Stimulated activated naive B cell treated with anti-CD40 and anti-IgM and Interleukin-4, amounts not matched to agents 10 μg/mL and 1 μg/mL and 100 μg/mL, for 72 hours (primary cell): Measurements from ENCODE around the gene MAJIN.

ENCODE experiments used
- ATAC-seq, 2 donors: fragments of 150-1000 bp; cut with Tn5 transposase; replicated peaks; 2 replicates each; pipeline ENCODE4 v1.10.0; 2021; ENCODE audit warnings: moderate library complexity in 1 of 2
- DNase-seq: peaks from one replicate; pipeline ENCODE4 v3.0.0; 2021
- H3K27ac Mint-ChIP-seq: one replicate; pipeline ENCODE4 v1.8.0; 2022; ENCODE audit warnings: mild to moderate bottlenecking, mixed read lengths
- H3K27me3 Mint-ChIP-seq, 2 donors: one replicate each; pipeline ENCODE4 v1.8.0; 2022; ENCODE audit warnings: mixed read lengths in 2 of 2
- H3K36me3 Mint-ChIP-seq, 2 donors: one replicate each; pipeline ENCODE4 v1.8.0; 2022; ENCODE audit warnings: mixed read lengths in 2 of 2, mild to moderate bottlenecking in 1 of 2
- H3K4me1 Mint-ChIP-seq, 2 donors: one replicate each; pipeline ENCODE4 v1.8.0; 2022; ENCODE audit warnings: mixed read lengths in 2 of 2, mild to moderate bottlenecking in 1 of 2
- H3K4me3 Mint-ChIP-seq, 2 donors: one replicate each; pipeline ENCODE4 v1.8.0; 2022; ENCODE audit warnings: mild to moderate bottlenecking in 2 of 2, mixed read lengths in 2 of 2, moderate library complexity in 1 of 2
- H3K9me3 Mint-ChIP-seq, 2 donors: one replicate each; pipeline ENCODE4 v1.8.0; 2022; ENCODE audit warnings: mixed read lengths in 2 of 2, mild to moderate bottlenecking in 1 of 2

MAJIN gene

GRCh38 chr11:64969209-64969608 is 2.7 kb downstream of the MAJIN start:
- no peak overlapping the region for H3K27ac Mint-ChIP-seq
- DNase-seq (no peak), ATAC-seq (no peak)
- H3K36me3 Mint-ChIP-seq: no peaks in the 10 kb centered on the region
- H3K4me3 Mint-ChIP-seq: no peak overlapping the region
- no peaks in the 10 kb centered on the region for H3K27me3 Mint-ChIP-seq
- H3K9me3 Mint-ChIP-seq: no peaks in the 10 kb centered on the region
- H3K4me1 Mint-ChIP-seq: peaks cover 11 to 16% of the 10 kb centered on the region in 2 donors

GRCh38 chr11:64967375-64967774 is 4.5 kb downstream of the MAJIN start:
- Mint-ChIP-seq H3K9me3 (no peaks in the 10 kb centered on the region), H3K4me1 (peaks cover 8 to 10% of the 10 kb centered on the region in 2 donors), H3K4me3 (no peak overlapping the region), H3K36me3 (no peaks in the 10 kb centered on the region), H3K27me3 (no peaks in the 10 kb centered on the region), H3K27ac (no peak overlapping the region)
- DNase-seq (no peak), ATAC-seq (no peak)

- no peak for DNase-seq
- no peak overlapping the region for H3K27ac Mint-ChIP-seq
- H3K27me3 Mint-ChIP-seq: no peaks in the 10 kb centered on the region
- no peak overlapping the region for H3K4me3 Mint-ChIP-seq
- no peaks in the 10 kb centered on the region for H3K36me3 Mint-ChIP-seq
- no peak for ATAC-seq
- peaks cover 0 to 2% of the 10 kb centered on the region in 2 donors for H3K4me1 Mint-ChIP-seq
- H3K9me3 Mint-ChIP-seq: no peaks in the 10 kb centered on the region
Measured at GRCh38 chr11:64963072-64963631, 8.8 kb downstream of the MAJIN start.

GRCh38 chr11:64960719-64961118 is 11.2 kb downstream of the MAJIN start:
- ATAC-seq (no peak), DNase-seq (no peak)
- Mint-ChIP-seq H3K27ac (no peak overlapping the region), H3K27me3 (no peaks in the 10 kb centered on the region), H3K9me3 (no peaks in the 10 kb centered on the region), H3K4me1 (peaks cover 0 to 2% of the 10 kb centered on the region in 2 donors), H3K36me3 (no peaks in the 10 kb centered on the region), H3K4me3 (no peak overlapping the region)

GRCh38 chr11:64959498-64959897 is 12.4 kb downstream of the MAJIN start:
- Mint-ChIP-seq H3K4me3 (no peak overlapping the region), H3K27ac (no peak overlapping the region), H3K9me3 (no peaks in the 10 kb centered on the region), H3K27me3 (no peaks in the 10 kb centered on the region), H3K36me3 (no peaks in the 10 kb centered on the region), H3K4me1 (no peaks in the 10 kb centered on the region)
- ATAC-seq (no peak), DNase-seq (no peak)

GRCh38 chr11:64954201-64954600 is 17.7 kb downstream of the MAJIN start:
- ATAC-seq: no peak
- Mint-ChIP-seq H3K27me3 (peaks cover 3 to 11% of the 10 kb centered on the region in 2 donors), H3K27ac (no peak overlapping the region), H3K4me1 (no peaks in the 10 kb centered on the region), H3K4me3 (no peak overlapping the region), H3K36me3 (no peaks in the 10 kb centered on the region), H3K9me3 (no peaks in the 10 kb centered on the region)
- DNase-seq: no peak

- Mint-ChIP-seq H3K36me3 (no peaks in the 10 kb centered on the region), H3K27ac (no peak overlapping the region), H3K4me3 (no peak overlapping the region), H3K27me3 (peaks cover 3 to 11% of the 10 kb centered on the region in 2 donors), H3K9me3 (no peaks in the 10 kb centered on the region), H3K4me1 (no peaks in the 10 kb centered on the region)
- no peak for ATAC-seq
- no peak for DNase-seq
Measured at GRCh38 chr11:64951529-64951928, 20.4 kb downstream of the MAJIN start.

- no peaks in the 10 kb centered on the region for H3K4me1 Mint-ChIP-seq
- H3K36me3 Mint-ChIP-seq: no peaks in the 10 kb centered on the region
- no peaks in the 10 kb centered on the region for H3K9me3 Mint-ChIP-seq
- no peak for DNase-seq
- no peak overlapping the region for H3K27ac Mint-ChIP-seq
- no peak overlapping the region for H3K4me3 Mint-ChIP-seq
- ATAC-seq: no peak
- peaks cover 10 to 16% of the 10 kb centered on the region in 2 donors for H3K27me3 Mint-ChIP-seq
Measured at GRCh38 chr11:64947208-64947814, 24.6 kb downstream of the MAJIN start.

GRCh38 chr11:64936539-64936938 is 35.4 kb downstream of the MAJIN start:
- ATAC-seq: no peak
- H3K27ac Mint-ChIP-seq: no peak overlapping the region
- H3K27me3 Mint-ChIP-seq: peaks cover 2 to 5% of the 10 kb centered on the region in 2 donors
- no peaks in the 10 kb centered on the region for H3K9me3 Mint-ChIP-seq
- no peak overlapping the region for H3K4me3 Mint-ChIP-seq
- H3K4me1 Mint-ChIP-seq: no peaks in the 10 kb centered on the region
- H3K36me3 Mint-ChIP-seq: peaks cover 11 to 20% of the 10 kb centered on the region in 2 donors
- DNase-seq: no peak

- Mint-ChIP-seq H3K27ac (no peak within 1 kb of the TSS), H3K4me3 (no peak within 1 kb of the TSS), H3K36me3 (peaks cover 16 to 23% of the 10 kb centered on the region in 2 donors)
Measured at GRCh38 chr11:64935359-64936081, 36.4 kb downstream of the MAJIN start, which contains the start of gene GPHA2. GPHA2 (minus strand) TSS chr11:64935893; CDS start chr11:64935460, 433 bp downstream.

GRCh38 chr11:64934682-64935358 is 37.1 kb downstream of the MAJIN start:
- peaks cover 0 to 5% of the 10 kb centered on the region in 2 donors for H3K27me3 Mint-ChIP-seq
- DNase-seq (no peak), ATAC-seq (no peak)
- H3K36me3 Mint-ChIP-seq: peaks cover 19 to 30% of the 10 kb centered on the region in 2 donors
- no peaks in the 10 kb centered on the region for H3K9me3 Mint-ChIP-seq
- peak overlapping the region; percentile 44 for H3K27ac Mint-ChIP-seq
- H3K4me3 Mint-ChIP-seq: no peak overlapping the region
- H3K4me1 Mint-ChIP-seq: no peaks in the 10 kb centered on the region

More at GRCh38 chr11:64935359-64936081, 36.4 kb downstream of the MAJIN start, which contains the start of gene GPHA2:
- Mint-ChIP-seq H3K9me3 (no peaks in the 10 kb centered on the region), H3K4me1 (no peaks in the 10 kb centered on the region), H3K27me3 (peaks cover 0 to 5% of the 10 kb centered on the region in 2 donors)
- DNase-seq (no peak), ATAC-seq (no peak)

- ATAC-seq (no peak), DNase-seq (no peak)
- H3K4me3 Mint-ChIP-seq: no peak overlapping the region
- H3K9me3 Mint-ChIP-seq: no peaks in the 10 kb centered on the region
- H3K27me3 Mint-ChIP-seq: peaks cover 0 to 5% of the 10 kb centered on the region in 2 donors
- H3K36me3 Mint-ChIP-seq: peaks cover 24 to 37% of the 10 kb centered on the region in 2 donors
- H3K27ac Mint-ChIP-seq: peak overlapping the region; percentile 44
- H3K4me1 Mint-ChIP-seq: no peaks in the 10 kb centered on the region
Measured at GRCh38 chr11:64933935-64934681, 37.8 kb downstream of the MAJIN start.

GRCh38 chr11:64933213-64933934 is 38.5 kb downstream of the MAJIN start:
- ATAC-seq: no peak

More at GRCh38 chr11:64933213-64933934, 38.5 kb downstream of the MAJIN start:
- Mint-ChIP-seq H3K27ac (no peak overlapping the region), H3K9me3 (no peaks in the 10 kb centered on the region), H3K4me3 (no peak overlapping the region), H3K36me3 (peaks cover 24 to 37% of the 10 kb centered on the region in 2 donors), H3K4me1 (no peaks in the 10 kb centered on the region), H3K27me3 (peaks cover 0 to 1% of the 10 kb centered on the region in 2 donors)
- DNase-seq: no peak
